ENCODE measurements around the gene VTI1B.
"Not testable (repeated sequence)": the region's sequence is repeated elsewhere in the genome, so short reads cannot be mapped to it uniquely, and the experiment has no call there.

VTI1B gene

GRCh38 chr14:67636361-67636919 is 38.0 kb downstream of the VTI1B start:
- no peak for FAIRE-seq

GRCh38 chr14:67633451-67634147 is 40.8 kb downstream of the VTI1B start:
- FAIRE-seq = no peak
- no peak for DNase-seq (ENCODE audit: extremely low spot score, insufficient read length, low read depth)

More at GRCh38 chr14:67636361-67636919, 38.0 kb downstream of the VTI1B start:
- DNase-seq (ENCODE audit: extremely low spot score, insufficient read length, low read depth) = no peak

DNA sequence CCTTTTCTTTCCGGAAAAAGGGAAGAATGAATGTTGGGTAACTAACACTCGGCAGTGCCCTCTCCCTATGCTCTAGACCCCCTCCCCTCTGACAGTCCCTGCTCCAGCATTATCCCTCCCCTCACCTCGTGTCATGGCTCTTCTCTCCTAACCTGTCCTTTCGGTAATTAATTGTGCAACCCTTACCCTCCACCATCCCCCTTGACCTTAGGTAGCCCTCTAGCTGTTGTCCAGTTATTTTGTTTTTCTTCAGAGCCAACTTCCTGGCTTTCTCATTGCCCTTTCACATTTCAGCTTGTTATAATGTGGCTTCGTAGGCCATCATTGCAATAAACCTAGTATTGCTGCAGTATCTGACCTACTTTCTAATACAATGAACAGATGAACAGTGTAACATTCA is 43.5 kb downstream of the VTI1B start:
- DNase-seq (ENCODE audit: extremely low spot score, insufficient read length, low read depth) (no peak), FAIRE-seq (no peak)

- FAIRE-seq (no peak), DNase-seq (ENCODE audit: extremely low spot score, insufficient read length, low read depth) (no peak)
Measured at GRCh38 chr14:67630186-67630585, 44.2 kb downstream of the VTI1B start.

- FAIRE-seq = no peak
- DNase-seq (ENCODE audit: extremely low spot score, insufficient read length, low read depth) = no peak
Measured at GRCh38 chr14:67627519-67627918, 46.9 kb downstream of the VTI1B start.

DNA sequence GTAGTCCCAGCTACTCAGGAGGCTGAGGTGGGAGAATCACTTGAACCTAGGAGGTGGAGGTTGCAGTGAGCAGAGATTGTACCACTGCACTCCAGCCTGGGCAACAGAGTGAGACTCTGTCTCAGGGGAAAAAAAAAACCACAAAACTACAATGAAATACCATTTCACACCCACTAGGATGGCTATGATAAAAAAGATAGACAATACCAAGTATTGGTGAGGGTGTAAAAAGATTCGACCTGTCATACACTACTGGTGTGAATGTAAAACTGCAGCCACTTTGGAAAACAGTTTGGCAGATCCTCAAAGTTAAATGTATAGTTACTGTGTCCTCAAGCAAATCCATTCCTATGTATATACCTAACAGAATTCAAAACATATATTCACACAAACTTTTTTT is 48.3 kb downstream of the VTI1B start:
- not testable (repeated sequence) for FAIRE-seq; DNase-seq (ENCODE audit: extremely low spot score, insufficient read length, low read depth)

- DNase-seq (ENCODE audit: extremely low spot score, insufficient read length, low read depth) (no peak), FAIRE-seq (no peak)
Measured at GRCh38 chr14:67623114-67623513, 51.3 kb downstream of the VTI1B start.

GRCh38 chr14:67622675-67623074 is 51.8 kb downstream of the VTI1B start:
- DNase-seq (ENCODE audit: extremely low spot score, insufficient read length, low read depth) = no peak

DNA sequence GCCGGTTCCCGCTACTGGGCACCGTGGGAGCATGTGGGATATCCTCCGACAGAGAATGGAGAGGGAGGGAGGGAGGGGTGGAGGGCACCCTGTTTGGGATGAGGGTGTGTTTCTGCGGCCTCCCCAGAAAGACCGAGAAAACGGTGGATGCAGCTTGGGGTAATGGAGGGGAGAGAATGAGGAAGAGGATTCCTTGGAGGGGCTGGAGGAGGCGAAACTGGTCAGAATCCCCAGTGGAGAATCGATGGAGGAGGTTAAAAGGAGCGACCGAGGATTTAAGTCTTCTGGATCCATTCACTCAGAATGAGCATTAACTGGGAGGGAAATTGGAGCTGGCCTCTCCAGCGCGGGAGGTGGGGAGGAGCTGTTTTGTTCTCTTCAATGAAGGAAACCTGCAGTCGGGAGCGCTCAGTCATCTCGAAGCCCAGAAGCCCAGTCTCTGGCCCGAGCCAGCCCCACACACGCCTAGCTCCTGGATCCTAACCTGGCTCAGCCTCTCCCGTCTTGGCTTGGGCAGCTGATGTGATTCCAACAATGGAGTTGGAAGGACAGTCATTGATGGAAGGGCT is 54.1 kb downstream of the VTI1B start:
- DNase-seq (ENCODE audit: extremely low spot score, insufficient read length, low read depth) = no peak

More at GRCh38 chr14:67622675-67623074, 51.8 kb downstream of the VTI1B start:
- no peak for FAIRE-seq

GRCh38 chr14:67619446-67620216 is 54.8 kb downstream of the VTI1B start, which contains the start of gene ARG2:
ARG2 (plus strand) TSS chr14:67619920; CDS start chr14:67619978, 58 bp downstream.
- DNase-seq (ENCODE audit: extremely low spot score, insufficient read length, low read depth) = peak; percentile 91
- FAIRE-seq = peak; percentile 89

More for the DNA sequence above, 54.1 kb downstream of the VTI1B start:
- FAIRE-seq = no peak

DNA sequence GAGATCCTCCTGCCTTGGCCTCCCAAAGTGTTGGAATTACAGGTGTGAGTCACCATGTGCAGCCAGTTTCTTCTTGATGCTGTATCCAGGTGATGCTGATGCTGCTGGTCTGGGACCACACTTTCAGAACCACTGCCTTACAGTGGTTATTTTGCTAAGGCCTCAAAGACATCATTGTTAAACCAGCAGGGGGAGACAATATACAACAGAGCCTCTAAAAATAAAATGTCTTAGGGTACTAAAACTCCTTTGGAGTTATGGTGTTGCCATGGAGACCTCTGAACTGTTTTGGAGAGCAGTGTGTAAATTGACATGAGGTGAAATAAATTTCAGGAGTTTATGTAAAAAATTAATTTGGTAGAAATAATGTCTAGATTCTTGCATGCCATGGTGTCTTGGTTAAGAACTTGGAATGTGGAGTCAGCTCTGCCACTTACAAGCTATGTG is 55.8 kb downstream of the VTI1B start:
- DNase-seq (ENCODE audit: extremely low spot score, insufficient read length, low read depth) = no peak
- FAIRE-seq = peak; percentile 52

- no peak for DNase-seq (ENCODE audit: extremely low spot score, insufficient read length, low read depth)
- no peak for FAIRE-seq
Measured at GRCh38 chr14:67610491-67610890, 63.9 kb downstream of the VTI1B start.

DNA sequence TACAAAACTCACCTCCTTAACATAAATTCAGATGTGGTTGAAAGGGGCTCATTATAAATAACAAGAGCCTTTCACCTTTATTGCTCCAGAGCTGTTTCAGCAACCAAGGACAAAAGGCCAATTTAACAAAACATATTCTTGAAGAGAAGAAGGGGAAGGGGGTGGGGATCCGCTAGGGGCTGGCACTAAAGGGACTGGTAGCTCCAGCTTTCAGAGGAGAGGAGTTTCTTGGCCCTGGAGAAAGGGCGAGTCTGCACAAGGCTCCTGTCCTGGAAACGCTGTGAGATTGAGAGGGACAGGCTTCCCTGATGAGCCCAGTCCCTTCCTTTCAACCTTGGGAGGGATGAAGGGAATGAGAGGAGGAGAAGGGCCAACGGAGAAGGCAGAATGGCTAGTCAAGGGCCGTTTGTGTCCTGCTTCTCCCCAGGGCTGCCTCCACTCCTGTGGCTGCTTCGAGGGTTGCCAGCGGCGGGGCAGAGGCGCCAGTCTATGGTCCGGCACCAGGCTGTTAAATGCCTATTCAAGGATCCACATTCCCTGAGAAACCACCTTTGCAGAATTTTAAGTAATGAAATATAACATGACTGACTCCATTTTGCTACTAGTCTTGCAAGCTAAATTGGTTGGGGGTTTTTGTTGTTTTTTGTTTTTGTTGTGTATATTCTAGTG is 64.7 kb downstream of the VTI1B start:
- FAIRE-seq (no peak), DNase-seq (ENCODE audit: extremely low spot score, insufficient read length, low read depth) (no peak)

- FAIRE-seq (no peak), DNase-seq (ENCODE audit: extremely low spot score, insufficient read length, low read depth) (no peak)
Measured at GRCh38 chr14:67607646-67608045, 66.8 kb downstream of the VTI1B start.

- peak; percentile 97 for FAIRE-seq
- no peak for DNase-seq (ENCODE audit: extremely low spot score, insufficient read length, low read depth)
Measured at GRCh38 chr14:67602995-67603545, 71.4 kb downstream of the VTI1B start.

DNA sequence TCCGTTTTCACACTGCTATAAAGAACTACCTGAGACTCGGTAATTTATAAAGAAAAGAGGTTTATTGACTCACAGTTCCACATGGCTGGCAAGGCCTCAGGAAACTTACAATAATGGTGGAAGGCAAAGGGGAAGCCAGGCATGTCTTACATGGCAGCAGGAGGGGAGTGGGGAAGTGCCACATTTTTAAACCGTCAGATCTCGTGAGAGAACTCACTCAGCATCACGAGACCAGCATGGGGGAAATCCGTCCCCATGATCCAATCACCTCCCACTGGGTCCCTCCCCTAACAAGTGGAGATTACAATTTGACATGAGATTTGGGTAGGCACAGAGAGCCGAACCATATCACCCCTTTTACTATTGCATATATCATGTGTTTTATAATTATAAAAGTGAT is 72.4 kb downstream of the VTI1B start:
- no peak for DNase-seq (ENCODE audit: extremely low spot score, insufficient read length, low read depth)
- no peak for FAIRE-seq

GRCh38 chr14:67600562-67600974 is 73.9 kb downstream of the VTI1B start:
- not testable (repeated sequence) for FAIRE-seq; DNase-seq (ENCODE audit: extremely low spot score, insufficient read length, low read depth)

- peak; percentile 86 for FAIRE-seq
- peak; percentile 93 for DNase-seq (ENCODE audit: extremely low spot score, insufficient read length, low read depth)
Measured at GRCh38 chr14:67599698-67600561, 74.5 kb downstream of the VTI1B start, which contains the start of gene PIGH. PIGH (minus strand) TSS chr14:67600268; CDS start chr14:67600203, 65 bp downstream.

Measured in GM18507 (cell line).